Measurements from ENCODE around the gene RBFOX1.

DNA sequence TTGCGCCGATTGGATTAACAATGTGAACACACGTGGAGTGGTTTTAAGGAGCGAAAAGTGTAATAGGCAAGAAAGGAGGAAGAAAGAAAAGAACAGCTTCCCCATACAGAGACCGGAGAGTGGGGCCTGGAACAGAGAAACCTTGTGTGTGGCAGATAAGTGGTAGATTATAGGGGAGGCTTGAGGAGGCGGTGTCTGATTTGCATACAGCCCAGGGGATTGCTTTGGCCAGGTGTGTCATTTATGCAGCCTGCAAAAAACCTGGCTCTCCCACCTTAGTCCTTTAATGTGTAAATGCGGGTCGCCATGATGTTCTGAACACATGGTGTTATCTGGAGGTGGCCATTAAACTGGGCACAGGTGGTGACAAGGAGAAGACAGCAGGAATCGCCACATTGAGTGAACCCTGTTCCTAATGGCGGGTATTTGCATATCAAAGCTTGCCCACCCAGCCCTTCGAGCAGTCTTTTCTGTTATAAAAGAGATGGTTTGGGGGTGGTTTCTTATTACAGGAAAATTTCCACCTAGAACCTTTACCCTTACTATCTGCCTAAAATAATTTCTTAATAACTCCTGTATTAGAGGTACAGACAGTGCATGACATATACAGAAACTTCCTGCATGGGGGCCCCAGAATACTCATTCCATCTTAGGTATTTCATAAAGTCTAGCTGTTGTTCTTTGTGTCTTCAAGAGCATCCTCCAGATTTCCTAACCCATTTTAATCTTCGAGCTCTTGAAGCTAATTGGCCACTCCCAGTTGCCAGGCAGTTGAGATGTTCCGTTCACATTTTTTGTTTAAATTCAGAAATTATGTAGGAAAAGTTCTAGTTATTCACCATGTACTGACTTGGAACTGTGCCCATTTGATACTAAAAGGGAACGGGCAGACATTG lies 292.5 kb downstream of the RBFOX1 start:
- TF ChIP-seq EZH2 (IDR thresholded peaks at IDR 0.05; ENCODE audit: insufficient read depth, low read length) = no peak
- no peak for TF ChIP-seq CTCF (IDR thresholded peaks at IDR 0.05; ENCODE audit: insufficient read depth, low read depth, low read length)
